ENCODE measurements around the gene XIRP2.

The XIRP2 gene, protein sequence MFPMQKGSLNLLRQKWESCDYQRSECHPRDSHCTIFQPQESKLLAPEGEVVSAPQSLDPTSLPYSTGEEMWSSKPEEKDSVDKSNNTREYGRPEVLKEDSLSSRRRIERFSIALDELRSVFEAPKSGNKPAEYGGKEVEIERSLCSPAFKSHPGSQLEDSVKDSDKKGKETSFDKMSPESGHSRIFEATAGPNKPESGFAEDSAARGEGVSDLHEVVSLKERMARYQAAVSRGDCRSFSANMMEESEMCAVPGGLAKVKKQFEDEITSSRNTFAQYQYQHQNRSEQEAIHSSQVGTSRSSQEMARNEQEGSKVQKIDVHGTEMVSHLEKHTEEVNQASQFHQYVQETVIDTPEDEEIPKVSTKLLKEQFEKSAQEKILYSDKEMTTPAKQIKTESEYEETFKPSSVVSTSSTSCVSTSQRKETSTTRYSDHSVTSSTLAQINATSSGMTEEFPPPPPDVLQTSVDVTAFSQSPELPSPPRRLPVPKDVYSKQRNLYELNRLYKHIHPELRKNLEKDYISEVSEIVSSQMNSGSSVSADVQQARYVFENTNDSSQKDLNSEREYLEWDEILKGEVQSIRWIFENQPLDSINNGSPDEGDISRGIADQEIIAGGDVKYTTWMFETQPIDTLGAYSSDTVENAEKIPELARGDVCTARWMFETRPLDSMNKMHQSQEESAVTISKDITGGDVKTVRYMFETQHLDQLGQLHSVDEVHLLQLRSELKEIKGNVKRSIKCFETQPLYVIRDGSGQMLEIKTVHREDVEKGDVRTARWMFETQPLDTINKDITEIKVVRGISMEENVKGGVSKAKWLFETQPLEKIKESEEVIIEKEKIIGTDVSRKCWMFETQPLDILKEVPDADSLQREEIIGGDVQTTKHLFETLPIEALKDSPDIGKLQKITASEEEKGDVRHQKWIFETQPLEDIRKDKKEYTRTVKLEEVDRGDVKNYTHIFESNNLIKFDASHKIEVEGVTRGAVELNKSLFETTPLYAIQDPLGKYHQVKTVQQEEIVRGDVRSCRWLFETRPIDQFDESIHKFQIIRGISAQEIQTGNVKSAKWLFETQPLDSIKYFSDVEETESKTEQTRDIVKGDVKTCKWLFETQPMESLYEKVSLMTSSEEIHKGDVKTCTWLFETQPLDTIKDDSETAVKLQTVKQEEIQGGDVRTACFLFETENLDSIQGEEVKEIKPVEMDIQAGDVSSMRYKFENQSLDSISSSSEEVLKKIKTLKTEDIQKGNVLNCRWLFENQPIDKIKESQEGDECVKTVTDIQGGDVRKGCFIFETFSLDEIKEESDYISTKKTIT (N-terminal part only)

DNA sequence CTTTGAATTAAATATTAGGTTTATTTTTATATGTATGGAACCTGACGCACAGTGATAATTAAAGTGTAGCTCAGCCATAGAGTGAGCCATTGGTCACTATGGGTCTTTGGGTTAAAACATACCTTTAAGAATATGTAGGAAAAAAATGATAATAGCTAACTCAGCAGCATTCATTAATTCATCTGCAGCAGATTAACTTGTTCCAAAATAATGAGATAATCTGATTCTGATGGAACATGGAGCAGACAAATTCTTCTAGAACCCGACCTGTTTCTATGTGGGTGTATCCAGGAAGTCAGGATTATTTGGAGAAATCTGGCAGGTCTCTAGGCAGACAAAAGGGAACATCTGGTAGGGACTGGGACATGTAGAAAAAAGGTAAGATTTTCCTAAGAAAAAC is at the start of gene XIRP2:
TSS of gene XIRP2 (plus strand) at position 301 of the 400 bp plus-strand sequence. CDS start 15,003 bp downstream, outside the sequence.
- in situ Hi-C loops (cut with HindIII; ENCODE audit: low sequenced_read_pairs), result no loop called here

DNA sequence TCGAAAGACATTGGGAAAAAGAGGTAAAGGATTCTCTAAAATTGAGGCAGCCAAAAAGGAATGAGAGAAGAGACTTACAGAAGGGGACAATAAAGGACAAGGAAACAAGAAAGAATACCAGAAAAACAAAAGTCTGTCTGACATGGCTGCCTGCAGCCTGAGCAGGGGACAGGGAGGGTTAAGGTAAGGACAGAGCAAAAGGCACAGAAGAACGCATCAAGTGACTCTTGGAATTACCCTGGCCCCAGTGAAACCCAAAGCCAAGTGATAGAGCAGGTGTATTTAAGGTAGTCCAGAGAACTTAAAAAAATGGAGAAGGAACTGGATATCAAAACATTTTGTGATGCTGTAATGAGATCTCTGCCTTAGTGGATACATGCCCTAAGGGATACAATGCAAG is 47.1 kb upstream of the XIRP2 start:
- in situ Hi-C loops (cut with HindIII; ENCODE audit: low sequenced_read_pairs), result no loop called here

- in situ Hi-C loops (cut with HindIII; ENCODE audit: low sequenced_read_pairs), result no loop called here
Measured at GRCh38 chr2:166841679-166842078, 46.6 kb upstream of the XIRP2 start.

DNA sequence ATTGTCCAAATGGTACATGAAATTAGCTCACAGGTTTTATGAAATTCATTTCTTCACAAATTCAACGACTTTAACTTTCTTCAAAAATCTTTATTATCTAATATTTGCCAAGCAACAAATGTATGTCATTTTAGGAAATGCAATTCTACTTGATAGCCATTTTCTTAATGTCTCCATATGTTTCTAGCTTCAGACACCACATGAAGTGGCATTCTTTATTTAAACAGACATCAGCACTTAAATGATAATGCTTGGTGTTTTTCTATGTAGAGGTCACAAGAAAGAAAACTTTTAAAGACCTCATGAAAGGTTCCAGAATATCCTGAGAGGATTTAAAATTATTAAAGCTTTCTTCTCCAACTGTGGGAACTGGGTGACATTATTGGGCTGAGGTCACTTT is 44.2 kb upstream of the XIRP2 start:
- in situ Hi-C loops (cut with HindIII; ENCODE audit: low sequenced_read_pairs), result no loop called here

DNA sequence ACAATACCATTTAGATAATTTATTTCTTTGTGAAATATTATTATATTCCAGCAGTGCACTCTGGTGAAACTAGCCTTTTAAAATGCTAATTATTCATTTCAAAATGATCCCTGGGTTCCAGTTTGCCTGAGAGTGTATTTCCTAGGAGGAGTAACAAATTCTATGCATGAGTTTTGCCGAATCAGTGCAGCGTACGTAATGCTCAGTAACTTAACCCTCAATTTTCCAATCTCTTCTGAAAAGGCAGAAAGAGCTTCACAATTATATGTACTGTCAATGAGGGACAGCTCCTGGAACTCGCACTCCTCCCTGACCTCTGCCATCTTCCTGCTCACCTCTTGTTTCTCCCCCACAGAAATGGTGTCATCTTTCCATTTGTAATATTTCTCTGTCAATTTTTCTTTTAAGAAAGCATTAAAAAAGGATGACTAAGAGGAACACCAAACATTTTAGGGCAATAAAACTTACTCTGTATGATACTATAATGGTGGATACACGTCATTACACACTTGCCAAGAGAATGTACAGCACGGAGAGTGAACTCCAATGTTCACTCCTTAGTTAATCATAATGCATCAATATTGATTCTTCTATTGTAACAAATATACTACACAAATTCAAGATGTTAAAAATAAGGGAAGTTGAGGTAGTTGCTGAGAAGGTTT is 25.7 kb upstream of the XIRP2 start:
- in situ Hi-C loops (cut with HindIII; ENCODE audit: low sequenced_read_pairs), result no loop called here

- in situ Hi-C loops (cut with HindIII; ENCODE audit: low sequenced_read_pairs), result no loop called here
Measured at GRCh38 chr2:166867874-166868514, 20.3 kb upstream of the XIRP2 start.

DNA sequence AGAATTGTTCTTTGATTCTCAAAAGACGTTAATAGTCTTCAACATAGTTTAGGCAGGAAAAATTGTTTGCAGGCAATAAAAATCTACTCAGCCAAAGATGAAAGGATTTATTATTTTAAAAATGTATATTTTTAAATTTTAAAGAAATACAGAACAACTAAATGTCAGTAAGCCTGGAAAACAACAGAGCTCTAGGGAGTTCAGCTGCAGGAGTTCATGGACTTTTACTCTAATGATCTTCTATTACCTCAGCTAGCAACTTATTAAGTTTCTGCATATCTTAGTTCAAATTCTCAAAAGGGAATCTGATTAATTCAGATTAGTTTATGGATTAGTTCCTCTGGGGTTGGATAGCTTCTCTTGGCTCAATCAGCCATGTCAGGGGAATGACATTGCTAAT is 17.9 kb upstream of the XIRP2 start:
- in situ Hi-C loops (cut with HindIII; ENCODE audit: low sequenced_read_pairs), result no loop called here

DNA sequence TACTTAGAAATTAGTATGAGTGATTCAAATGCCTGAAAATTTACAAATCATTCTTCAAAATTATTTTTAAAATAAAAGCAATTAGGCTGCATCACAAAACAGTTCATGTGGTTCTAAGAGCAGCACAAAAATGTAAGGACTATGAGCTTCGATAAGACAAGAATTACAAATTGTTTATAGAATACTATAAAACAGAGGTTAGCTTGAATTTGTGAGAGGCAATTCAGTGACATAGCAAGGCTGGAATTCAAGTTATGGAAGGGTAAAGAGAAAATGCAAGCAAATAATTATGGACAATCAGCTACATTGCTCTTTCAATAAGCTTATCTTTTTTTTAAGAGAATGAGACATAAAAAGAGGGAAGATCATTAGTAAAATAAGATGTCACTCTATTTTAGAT is 7.1 kb upstream of the XIRP2 start:
- in situ Hi-C loops (cut with HindIII; ENCODE audit: low sequenced_read_pairs), result no loop called here

- in situ Hi-C loops (cut with HindIII; ENCODE audit: low sequenced_read_pairs), result no loop called here
Measured at GRCh38 chr2:166882851-166883250, 5.4 kb upstream of the XIRP2 start.

GRCh38 chr2:166891727-166892126 is 3.4 kb downstream of the XIRP2 start:
- in situ Hi-C loops (cut with HindIII; ENCODE audit: low sequenced_read_pairs), result no loop called here

- in situ Hi-C loops (cut with HindIII; ENCODE audit: low sequenced_read_pairs), result no loop called here
Measured at GRCh38 chr2:166892397-166892796, 4.1 kb downstream of the XIRP2 start.

GRCh38 chr2:166895243-166895642 is 7.0 kb downstream of the XIRP2 start:
- in situ Hi-C loops (cut with HindIII; ENCODE audit: low sequenced_read_pairs), result no loop called here

DNA sequence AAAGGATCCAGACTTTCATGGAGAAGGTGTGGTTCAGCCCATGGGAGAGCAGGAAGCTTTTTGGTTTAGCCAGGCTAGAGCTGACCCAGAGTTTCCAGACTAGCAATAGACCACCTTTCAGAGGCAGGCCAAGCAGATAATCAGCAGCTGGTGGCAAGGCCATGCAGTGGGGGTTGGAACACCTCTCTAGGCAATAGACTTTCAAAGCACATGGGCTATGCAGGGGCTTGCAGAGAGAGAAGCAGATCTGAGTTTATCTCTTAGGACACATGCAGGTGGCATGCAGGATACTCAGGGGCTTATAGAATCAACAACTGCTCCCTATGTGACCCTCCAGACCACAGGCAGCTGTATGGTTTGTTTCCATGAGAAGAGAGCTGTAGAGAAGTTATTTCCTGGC is 9.4 kb downstream of the XIRP2 start:
- in situ Hi-C loops (cut with HindIII; ENCODE audit: low sequenced_read_pairs), result no loop called here

DNA sequence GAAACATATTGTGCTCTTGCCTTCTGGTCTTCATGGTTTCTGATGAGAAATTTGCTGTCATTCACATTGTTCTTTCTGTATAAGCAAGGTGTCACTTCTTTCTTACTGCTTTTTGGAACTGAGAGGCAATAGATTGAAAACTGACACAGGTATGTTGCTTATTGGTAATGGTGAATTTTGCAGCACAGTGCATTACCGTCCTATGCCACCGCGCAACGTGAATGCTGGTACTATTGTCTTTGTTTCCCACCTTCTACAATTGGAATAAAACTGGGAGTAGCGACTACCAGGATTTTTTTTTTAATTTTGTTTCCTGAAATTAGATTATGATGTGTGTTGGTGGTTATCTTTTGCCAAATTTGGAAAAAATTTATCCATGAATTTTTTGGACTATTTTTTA is 11.4 kb downstream of the XIRP2 start:
- in situ Hi-C loops (cut with HindIII; ENCODE audit: low sequenced_read_pairs), result no loop called here

DNA sequence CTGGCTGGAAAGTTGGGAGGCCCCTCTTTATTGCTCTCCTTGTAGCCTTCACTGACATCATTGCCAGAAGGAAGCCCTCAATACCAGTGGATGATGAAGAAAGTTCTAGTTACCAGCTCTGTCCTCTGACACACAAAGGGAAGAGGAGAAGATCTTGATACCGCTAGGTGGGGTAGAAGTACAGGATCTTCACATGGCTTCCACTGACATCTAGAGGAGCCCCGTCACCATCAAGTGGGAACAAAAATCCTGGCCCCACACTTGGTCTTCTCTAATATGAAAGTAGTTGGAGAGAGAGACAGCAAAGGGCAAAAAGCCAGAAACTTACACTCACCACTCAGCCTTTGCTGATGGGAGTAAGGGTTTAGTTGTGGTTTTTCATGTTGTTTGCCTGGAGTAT is 12.4 kb downstream of the XIRP2 start:
- in situ Hi-C loops (cut with HindIII; ENCODE audit: low sequenced_read_pairs), result no loop called here

DNA sequence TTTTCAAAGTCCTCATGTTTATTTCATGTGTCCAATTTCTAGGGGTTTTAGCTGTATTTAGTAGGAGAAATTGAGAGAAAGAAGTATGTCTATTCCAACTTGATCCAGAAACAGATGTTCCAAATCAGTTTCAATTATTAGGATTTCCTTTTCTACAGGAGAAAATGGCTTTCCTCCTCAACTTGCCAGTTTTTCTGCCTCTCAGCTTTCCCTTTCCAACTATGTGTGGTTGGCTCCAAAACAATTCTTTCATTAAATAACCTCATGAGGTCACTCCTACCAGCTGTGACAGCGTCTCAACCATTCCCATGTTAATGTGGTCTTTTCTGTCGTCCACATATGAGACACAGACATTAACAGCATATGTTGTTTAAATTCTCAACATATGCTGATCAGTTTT is 13.1 kb downstream of the XIRP2 start:
- in situ Hi-C loops (cut with HindIII; ENCODE audit: low sequenced_read_pairs), result no loop called here

GRCh38 chr2:166916987-166917386 is 28.7 kb downstream of the XIRP2 start:
- in situ Hi-C loops (cut with HindIII; ENCODE audit: low sequenced_read_pairs), result no loop called here

GRCh38 chr2:166917415-166917814 is 29.1 kb downstream of the XIRP2 start:
- in situ Hi-C loops (cut with HindIII; ENCODE audit: low sequenced_read_pairs), result no loop called here

DNA sequence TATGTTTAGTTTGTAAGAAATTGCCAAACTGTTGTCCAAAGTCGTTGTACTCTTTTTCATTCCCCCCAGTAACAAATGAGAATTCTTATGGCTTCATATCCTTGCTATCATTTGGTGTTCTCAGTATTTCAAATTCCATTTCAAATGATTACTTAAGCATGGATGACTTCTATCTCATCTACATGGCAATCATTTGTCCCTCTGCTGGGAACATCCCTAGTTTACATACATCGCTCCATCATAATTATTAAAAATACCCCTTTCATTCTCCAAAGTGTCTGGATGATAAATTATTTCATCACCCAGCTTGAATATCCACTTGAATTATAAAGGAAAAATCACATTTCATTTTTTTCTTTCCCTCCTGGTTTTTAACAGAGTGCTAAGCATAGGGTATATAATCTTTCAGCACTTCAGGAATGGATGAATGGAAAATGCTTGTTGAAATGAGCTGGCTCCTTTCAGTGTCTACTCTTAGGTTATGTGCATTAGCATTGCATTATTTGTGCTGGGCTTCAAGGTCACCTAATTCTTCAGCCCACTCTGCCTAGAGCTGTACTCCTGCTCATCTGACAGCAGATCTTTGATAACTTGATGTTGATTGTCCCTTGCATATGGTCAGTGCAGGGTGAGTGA is 33.1 kb downstream of the XIRP2 start:
- in situ Hi-C loops (cut with HindIII; ENCODE audit: low sequenced_read_pairs), result no loop called here

DNA sequence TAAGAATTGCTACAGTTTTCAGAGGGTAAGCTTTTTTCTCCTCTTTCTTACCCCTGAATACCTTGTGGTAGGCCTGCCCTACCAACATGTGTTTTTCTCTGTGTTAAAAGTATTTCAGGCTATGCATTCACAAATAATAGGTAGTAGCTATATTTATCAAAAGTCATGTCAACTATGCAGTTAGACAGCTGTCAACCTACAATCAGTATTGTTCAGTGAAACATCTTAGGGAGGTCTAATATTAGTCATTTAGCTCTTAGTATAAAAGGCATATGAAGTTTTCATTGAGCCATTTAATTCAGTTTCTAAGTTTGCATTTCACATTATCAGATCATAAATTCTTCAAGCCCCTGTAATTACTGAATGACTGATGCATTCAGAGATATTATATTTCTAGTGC is 36.7 kb downstream of the XIRP2 start:
- in situ Hi-C loops (cut with HindIII; ENCODE audit: low sequenced_read_pairs), result no loop called here
